Cardiac fibroblast (primary cell): ENCODE results near the gene TMEM59L.

Experiments
- DNase-seq, 2 donors: peaks; one replicate each; pipeline versions ENCODE4 v3.0.0 to v3.0.0-alpha.2; 2010; ENCODE audit warnings: low read depth in 2 of 2
- H3K4me3 ChIP-seq, 2 donors: replicated peaks in 1 of 2; 1 replicate in 1 of 2; 2 replicates in 1 of 2; pipeline ENCODE4 v1.5.1; 2011; ENCODE audit warnings: low read depth in 2 of 2, low read length in 2 of 2, mild to moderate bottlenecking in 2 of 2, moderate library complexity in 1 of 2
- CTCF ChIP-seq: IDR thresholded peaks from one replicate; pipeline ENCODE4 v1.5.1; 2011; ENCODE audit warnings: low read depth, mild to moderate bottlenecking, low read length, inconsistent platforms

The TMEM59L gene

GRCh38 chr19:18660051-18660910 is 47.6 kb downstream of the TMEM59L start:
- no peak overlapping the region for H3K4me3 ChIP-seq
- no peak for TF ChIP-seq CTCF
- peak; percentile 67 to 74 for DNase-seq

DNA sequence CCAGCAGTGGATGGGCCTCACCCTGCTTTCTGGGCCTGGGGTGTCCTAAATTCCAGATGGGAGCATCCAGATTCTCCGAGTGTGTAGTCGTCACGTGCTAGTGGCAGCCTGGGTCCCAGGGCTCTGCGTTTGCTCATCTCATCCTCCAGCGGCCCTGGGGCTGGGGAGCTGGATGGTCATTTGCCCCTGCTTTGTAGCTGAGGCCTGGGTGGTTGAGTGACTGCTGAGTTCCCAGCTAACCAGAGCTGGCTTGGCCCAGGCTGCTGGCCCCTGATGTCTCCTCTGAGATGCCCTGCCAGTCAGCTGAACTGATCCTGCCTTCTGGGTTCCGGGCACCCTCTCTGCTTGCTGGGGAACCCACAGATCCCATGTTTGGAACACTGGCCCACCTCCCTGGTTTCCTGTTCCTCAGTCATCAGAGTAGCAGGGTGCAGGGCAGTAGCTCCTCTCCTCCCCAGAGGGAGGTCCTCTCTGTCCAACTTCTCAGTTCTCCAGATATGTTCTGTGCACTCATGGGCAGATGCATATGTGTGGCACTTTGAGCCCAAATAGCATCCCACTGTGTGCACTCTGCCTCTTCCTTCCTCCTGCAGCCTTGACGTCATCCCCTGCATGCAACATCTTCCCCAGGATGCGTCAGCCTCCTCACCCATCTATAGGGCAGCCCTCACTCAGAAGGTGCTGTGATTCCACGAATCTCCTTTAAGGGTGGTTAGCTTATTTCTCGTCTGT is 48.4 kb downstream of the TMEM59L start:
- peak in 1 of 2 donors; percentile 19 for DNase-seq
- no peak for TF ChIP-seq CTCF
- no peak overlapping the region for H3K4me3 ChIP-seq

DNA sequence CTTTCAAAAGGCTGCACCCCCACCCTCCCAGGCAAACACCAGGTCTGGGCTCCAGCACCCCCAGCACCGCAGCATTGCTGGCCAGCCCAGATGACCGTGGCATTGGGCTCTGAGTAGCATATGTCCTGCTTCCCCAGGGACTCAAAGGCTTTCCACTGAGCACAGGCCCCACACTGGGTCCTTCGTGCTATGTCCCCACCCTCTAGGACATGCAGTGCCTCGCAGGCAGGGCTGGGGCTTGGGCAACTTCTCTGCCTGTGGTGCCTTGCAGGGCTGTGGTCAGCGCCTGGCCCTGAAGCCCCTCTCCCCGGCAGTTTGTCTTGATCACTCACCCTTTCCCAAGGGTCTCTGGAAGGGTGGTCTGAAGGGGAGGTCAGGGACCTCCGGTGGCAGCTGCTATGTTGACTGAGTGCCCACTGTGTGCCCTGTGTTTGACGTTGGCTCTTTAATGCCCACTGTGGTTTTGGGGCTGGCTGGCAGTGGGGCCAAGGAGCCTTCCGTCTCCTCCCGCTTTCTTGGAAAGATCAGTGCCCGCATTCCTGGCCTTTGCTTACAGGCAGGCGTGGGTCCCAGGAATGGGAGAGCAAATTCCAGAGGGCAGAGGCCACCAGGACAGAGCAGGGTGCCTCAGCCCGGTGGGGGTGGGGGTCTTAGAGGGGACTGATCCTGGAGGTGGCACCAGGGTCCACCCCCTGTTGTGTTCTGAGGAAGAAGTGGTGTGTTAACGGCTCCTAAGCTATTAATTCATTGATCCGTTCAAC is 50.5 kb downstream of the TMEM59L start:
- H3K4me3 ChIP-seq = no peak overlapping the region
- peak in 1 of 2 donors; percentile 24 for DNase-seq
- no peak for TF ChIP-seq CTCF

GRCh38 chr19:18663940-18664530 is 51.4 kb downstream of the TMEM59L start:
- no peak overlapping the region for H3K4me3 ChIP-seq
- TF ChIP-seq CTCF = no peak
- DNase-seq = no peak

- no peak overlapping the region for H3K4me3 ChIP-seq
- TF ChIP-seq CTCF = no peak
- DNase-seq = no peak
Measured at GRCh38 chr19:18665771-18666202, 53.1 kb downstream of the TMEM59L start.

GRCh38 chr19:18666317-18666716 is 53.6 kb downstream of the TMEM59L start:
- TF ChIP-seq CTCF = no peak
- no peak overlapping the region for H3K4me3 ChIP-seq
- no peak for DNase-seq
